Memory B cell (primary cell): Measurements from ENCODE around the gene ARL16.
"Not testable (repeated sequence)": the region's sequence is repeated elsewhere in the genome, so short reads cannot be mapped to it uniquely, and the experiment has no call there.

Experiments used
- ATAC-seq: fragments of 150-1000 bp; cut with Tn5 transposase; 2 replicates; pipeline ENCODE4 v1.10.0; 2021; ENCODE audit warnings: low read depth, mild to moderate bottlenecking, moderate library complexity
- DNase-seq, 2 donors: peaks; one replicate each; pipeline ENCODE4 v3.0.0; 2022; ENCODE audit warnings: low spot score in 2 of 2
- H3K27ac Mint-ChIP-seq: one replicate; pipeline ENCODE4 v1.8.0; 2022; ENCODE audit warnings: mild to moderate bottlenecking, moderate library complexity, mixed read lengths
- H3K27me3 Mint-ChIP-seq: one replicate; pipeline ENCODE4 v1.8.0; 2022; ENCODE audit warnings: mixed read lengths
- H3K36me3 Mint-ChIP-seq: one replicate; pipeline ENCODE4 v1.8.0; 2022; ENCODE audit warnings: mild to moderate bottlenecking, mixed read lengths
- H3K4me1 Mint-ChIP-seq: one replicate; pipeline ENCODE4 v1.8.0; 2022; ENCODE audit warnings: mixed read lengths
- H3K4me3 Mint-ChIP-seq: one replicate; pipeline ENCODE4 v1.8.0; 2022; ENCODE audit warnings: mild to moderate bottlenecking, moderate library complexity, mixed read lengths
- H3K9me3 Mint-ChIP-seq: one replicate; pipeline ENCODE4 v1.8.0; 2022; ENCODE audit warnings: mixed read lengths

ARL16 gene

DNA sequence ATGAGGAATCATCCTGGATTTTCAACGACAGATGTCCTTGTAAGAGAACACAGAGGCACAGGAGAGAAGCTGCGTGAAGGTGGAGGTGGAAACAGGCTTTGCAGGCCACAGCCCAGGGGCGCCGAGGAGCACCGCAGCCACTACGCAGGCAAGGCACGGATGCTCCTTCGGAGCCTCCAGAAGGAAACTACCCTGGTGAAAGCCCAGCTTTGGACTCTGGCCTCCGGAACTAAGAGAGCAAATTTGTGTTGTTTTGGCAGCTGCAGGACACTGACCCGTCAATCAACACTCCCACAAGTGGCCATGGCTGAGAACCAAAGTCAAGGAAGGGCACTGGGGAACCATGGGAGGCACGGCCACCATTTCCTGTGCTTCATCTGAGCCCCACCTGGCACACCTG is 3.4 kb downstream of the ARL16 start:
- no peak overlapping the region for H3K4me3 Mint-ChIP-seq
- no peak overlapping the region for H3K27ac Mint-ChIP-seq
- H3K27me3 Mint-ChIP-seq: no peaks in the 10 kb centered on the region
- ATAC-seq (no peak), DNase-seq (no peak)
- no peaks in the 10 kb centered on the region for H3K36me3 Mint-ChIP-seq
- H3K9me3 Mint-ChIP-seq: no peaks in the 10 kb centered on the region
- peaks cover 16% of the 10 kb centered on the region for H3K4me1 Mint-ChIP-seq

- Mint-ChIP-seq H3K4me3 (no peak overlapping the region), H3K36me3 (peaks cover 7% of the 10 kb centered on the region), H3K4me1 (peaks cover 6% of the 10 kb centered on the region), H3K27me3 (no peaks in the 10 kb centered on the region), H3K27ac (no peak overlapping the region), H3K9me3 (no peaks in the 10 kb centered on the region)
- no peak for ATAC-seq
- no peak for DNase-seq
Measured at GRCh38 chr17:81676906-81677305, 6.7 kb downstream of the ARL16 start.

DNA sequence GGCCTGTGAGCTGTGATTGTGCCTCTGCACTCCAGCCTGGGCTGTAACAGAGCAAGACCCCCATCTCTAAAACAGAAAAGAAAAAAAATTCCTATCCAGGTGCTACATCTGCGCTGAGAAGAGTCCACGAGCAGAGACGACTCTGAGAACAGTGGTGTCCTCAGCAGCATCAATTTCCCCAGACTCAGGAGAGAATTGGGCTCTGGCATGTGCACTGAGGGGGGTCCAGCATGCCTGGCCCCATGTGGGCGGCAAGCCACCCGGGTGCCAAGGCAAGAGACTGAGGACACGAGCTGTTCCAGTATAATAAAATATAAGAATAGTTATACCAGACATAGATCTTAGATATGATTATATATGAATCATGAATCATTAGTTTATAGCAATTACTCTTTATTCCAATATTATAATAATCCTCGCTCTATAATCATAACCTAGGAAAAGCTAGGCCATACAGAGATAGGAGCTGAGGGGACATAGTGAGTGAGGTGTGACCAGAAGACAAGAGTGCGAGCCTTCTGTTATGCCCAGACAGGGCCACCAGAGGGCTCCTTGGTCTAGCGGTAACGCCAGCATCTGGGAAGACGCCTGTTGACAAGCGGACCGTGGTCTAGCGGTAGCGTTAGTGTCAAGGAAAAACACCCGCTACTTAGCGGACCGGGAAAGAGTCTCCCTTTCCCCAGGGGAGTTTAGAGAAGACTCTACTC is 7.9 kb downstream of the ARL16 start:
- ATAC-seq, H3K27ac Mint-ChIP-seq, H3K4me3 Mint-ChIP-seq, H3K36me3 Mint-ChIP-seq, H3K9me3 Mint-ChIP-seq, H3K4me1 Mint-ChIP-seq, H3K27me3 Mint-ChIP-seq: not testable (repeated sequence)
- peak; percentile 20 to 30 for DNase-seq

GRCh38 chr17:81673561-81674258 is 9.9 kb downstream of the ARL16 start:
- Mint-ChIP-seq H3K4me3 (no peak overlapping the region), H3K36me3 (peaks cover 14% of the 10 kb centered on the region), H3K27me3 (no peaks in the 10 kb centered on the region), H3K27ac (no peak overlapping the region), H3K9me3 (no peaks in the 10 kb centered on the region), H3K4me1 (peaks cover 6% of the 10 kb centered on the region)
- no peak for ATAC-seq
- DNase-seq: no peak

DNA sequence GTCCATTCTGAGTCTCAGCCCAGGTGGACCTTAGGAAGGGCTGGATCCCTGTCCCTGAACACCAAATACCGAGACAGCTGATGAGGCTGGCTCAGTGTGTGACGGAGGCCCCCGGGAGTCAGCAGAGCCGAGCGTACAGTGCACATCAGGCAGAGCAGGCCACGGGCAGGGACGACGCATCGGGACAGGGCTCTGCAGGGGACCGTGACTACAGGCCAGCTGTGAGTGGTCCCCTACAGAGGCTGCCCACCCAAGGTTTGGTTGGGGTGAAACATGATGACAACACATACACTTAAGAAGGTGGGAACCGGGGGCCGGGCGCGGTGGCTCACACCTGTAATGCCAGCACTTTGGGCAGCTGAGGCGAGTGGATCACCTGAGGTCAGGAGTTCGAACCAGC is 10.6 kb downstream of the ARL16 start:
- ATAC-seq (no peak), DNase-seq (no peak)
- H3K9me3 Mint-ChIP-seq: no peaks in the 10 kb centered on the region
- peaks cover 11% of the 10 kb centered on the region for H3K4me1 Mint-ChIP-seq
- H3K36me3 Mint-ChIP-seq: peaks cover 14% of the 10 kb centered on the region
- H3K27ac Mint-ChIP-seq: no peak overlapping the region
- H3K27me3 Mint-ChIP-seq: no peaks in the 10 kb centered on the region
- H3K4me3 Mint-ChIP-seq: no peak overlapping the region

DNA sequence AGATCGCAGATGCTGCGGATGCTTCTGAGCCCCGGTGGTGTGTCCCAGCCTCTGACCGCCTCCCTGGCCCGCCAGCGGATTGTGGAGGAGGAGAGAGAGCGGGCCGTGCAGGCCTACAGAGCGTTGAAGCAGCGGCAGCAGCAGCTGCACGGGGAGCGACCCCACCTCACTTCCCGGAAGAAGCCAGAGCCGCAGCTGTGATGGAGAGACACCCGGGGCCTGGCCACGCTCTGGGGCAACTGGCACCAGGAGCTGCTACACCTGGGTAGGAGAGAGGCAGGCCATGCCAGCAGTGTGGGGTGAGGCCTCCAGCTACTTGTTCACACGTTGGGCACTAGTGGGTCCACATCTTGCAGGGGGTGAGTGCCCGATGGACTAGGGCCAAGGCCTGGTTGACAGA is 11.1 kb downstream of the ARL16 start:
- DNase-seq: no peak
- H3K4me1 Mint-ChIP-seq: peaks cover 15% of the 10 kb centered on the region
- no peaks in the 10 kb centered on the region for H3K9me3 Mint-ChIP-seq
- H3K36me3 Mint-ChIP-seq: peaks cover 14% of the 10 kb centered on the region
- H3K4me3 Mint-ChIP-seq: no peak overlapping the region
- no peak overlapping the region for H3K27ac Mint-ChIP-seq
- H3K27me3 Mint-ChIP-seq: no peaks in the 10 kb centered on the region
- no peak for ATAC-seq

DNA sequence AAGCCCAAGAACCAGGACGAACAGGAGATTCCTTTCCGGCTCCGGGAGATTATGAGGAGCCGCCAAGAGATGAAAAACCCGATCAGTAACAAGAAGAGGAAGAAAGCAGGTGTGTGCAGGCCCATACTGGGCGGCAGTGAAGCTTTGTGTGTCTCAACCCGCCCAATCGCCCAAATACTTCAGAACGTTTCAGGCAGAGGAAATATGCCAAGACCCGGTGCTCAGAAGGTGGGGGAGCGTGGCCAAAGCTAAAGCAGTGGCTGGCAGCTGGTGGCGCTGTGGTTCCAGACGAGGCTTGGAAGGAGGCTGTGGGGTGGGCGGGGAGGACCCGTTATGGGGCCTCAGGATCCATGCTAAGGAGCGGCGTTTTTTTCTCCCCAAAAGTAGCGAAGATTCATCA is 15.8 kb downstream of the ARL16 start:
- Mint-ChIP-seq H3K27me3 (no peaks in the 10 kb centered on the region), H3K4me1 (peaks cover 17% of the 10 kb centered on the region), H3K36me3 (peaks cover 11% of the 10 kb centered on the region), H3K4me3 (peak overlapping the region; percentile 93), H3K9me3 (no peaks in the 10 kb centered on the region), H3K27ac (peak overlapping the region; percentile 73)
- ATAC-seq: no peak
- no peak for DNase-seq

- H3K27me3 Mint-ChIP-seq: no peaks in the 10 kb centered on the region
- DNase-seq (peak; percentile 82 to 84), ATAC-seq (peak; percentile 97)
- peaks cover 7% of the 10 kb centered on the region for H3K36me3 Mint-ChIP-seq
- H3K4me3 Mint-ChIP-seq: peak within 1 kb of the TSS; percentile 93
- H3K4me1 Mint-ChIP-seq: peaks cover 17% of the 10 kb centered on the region
- H3K27ac Mint-ChIP-seq: peak within 1 kb of the TSS; percentile 93
- H3K9me3 Mint-ChIP-seq: no peaks in the 10 kb centered on the region
Measured at GRCh38 chr17:81666342-81667191, 17.0 kb downstream of the ARL16 start, which contains the start of the genes CCDC137 and OXLD1. CCDC137 (plus strand) TSS chr17:81666737; CDS start chr17:81666767, 30 bp downstream. OXLD1 (minus strand) TSS chr17:81666605; CDS start chr17:81666577, 28 bp downstream.

DNA sequence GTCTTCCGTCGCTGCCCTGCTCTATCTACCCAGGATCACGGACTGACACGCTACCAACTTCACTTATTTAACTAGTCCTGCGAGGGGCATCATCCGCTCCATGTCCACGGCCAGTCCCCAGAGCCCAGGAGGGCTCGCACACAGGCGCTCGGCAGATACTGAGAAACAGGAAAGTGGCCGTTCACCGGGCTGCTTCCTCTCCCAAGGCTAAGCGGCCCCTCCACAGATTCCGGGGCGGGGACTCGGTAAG is 17.6 kb downstream of the ARL16 start:
- Mint-ChIP-seq H3K9me3 (no peaks in the 10 kb centered on the region), H3K27ac (peak overlapping the region; percentile 93), H3K4me1 (peaks cover 17% of the 10 kb centered on the region), H3K36me3 (peaks cover 5% of the 10 kb centered on the region), H3K4me3 (peak overlapping the region; percentile 93), H3K27me3 (no peaks in the 10 kb centered on the region)
- ATAC-seq (no peak), DNase-seq (peak in 1 of 2 donors; percentile 21)

DNA sequence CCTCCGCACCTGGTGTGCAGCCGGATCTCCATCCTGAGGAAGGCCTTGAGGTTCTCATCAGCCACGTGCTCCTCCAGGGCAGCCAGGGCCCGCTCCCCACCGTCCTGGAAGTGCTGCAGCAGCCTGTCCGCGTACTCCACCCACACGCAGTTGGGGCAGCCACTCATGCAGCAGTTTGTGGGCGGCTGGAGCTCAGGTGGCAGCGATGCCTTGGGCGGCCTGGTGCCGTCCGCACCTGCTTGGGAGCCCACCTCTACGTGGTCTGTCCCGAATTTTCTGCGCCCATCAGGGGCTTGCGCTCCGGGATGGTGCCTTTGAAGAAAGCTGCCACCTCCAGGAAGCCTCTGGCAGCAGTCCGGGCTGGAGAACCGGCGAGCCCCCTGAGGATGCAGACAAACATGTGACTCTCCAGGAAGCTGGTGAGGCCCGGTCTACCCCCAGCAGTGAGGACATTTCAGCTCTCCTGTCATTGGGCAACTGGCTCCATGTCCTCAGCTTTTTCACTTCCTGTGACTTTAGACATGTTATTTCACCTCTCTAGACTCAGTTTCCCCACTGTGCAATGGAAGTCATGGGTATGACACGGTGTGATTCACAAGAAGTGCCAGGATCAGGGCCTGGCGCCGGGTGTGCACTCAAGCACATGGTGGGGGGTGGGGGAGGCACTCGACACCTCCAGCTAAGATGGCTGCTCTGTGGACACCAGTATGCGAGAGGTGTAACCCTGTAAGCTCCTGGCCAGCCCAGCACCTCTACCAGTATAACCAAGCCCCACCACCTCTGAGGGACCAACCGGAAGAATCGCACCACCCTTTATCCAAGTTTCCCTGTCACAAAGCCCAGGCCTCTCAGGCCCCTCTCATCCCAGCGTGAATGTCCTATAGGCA is 18.1 kb downstream of the ARL16 start:
- ATAC-seq (peak; percentile 28), DNase-seq (no peak)
- Mint-ChIP-seq H3K27ac (peak overlapping the region; percentile 93), H3K4me3 (peak overlapping the region; percentile 93), H3K27me3 (no peaks in the 10 kb centered on the region), H3K4me1 (peaks cover 17% of the 10 kb centered on the region), H3K9me3 (no peaks in the 10 kb centered on the region), H3K36me3 (peaks cover 5% of the 10 kb centered on the region)

GRCh38 chr17:81664051-81664470 is 19.5 kb downstream of the ARL16 start:
- Mint-ChIP-seq H3K27me3 (no peaks in the 10 kb centered on the region), H3K36me3 (no peaks in the 10 kb centered on the region), H3K27ac (no peak overlapping the region), H3K4me3 (no peak overlapping the region), H3K9me3 (no peaks in the 10 kb centered on the region), H3K4me1 (peaks cover 17% of the 10 kb centered on the region)
- DNase-seq: no peak
- no peak for ATAC-seq

DNA sequence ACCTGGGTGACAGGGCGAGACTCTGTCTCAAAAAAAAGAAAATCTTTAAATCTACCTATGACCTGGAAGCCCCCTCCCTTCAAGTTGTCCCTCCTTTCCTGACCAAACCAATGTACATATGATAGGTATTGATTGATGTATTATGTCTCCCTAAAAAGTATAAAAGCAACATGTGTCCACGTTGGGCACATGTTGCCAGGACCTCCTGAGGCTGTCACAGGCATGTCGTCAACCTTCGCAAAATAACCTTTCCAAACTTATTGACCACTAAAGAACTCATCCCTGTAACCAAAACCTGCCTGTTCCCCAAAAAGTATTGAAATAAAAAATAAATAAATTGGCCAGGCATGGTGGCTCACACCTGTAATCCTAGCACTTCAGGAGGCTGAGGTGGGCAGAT is 21.6 kb downstream of the ARL16 start:
- Mint-ChIP-seq H3K4me1 (peaks cover 7% of the 10 kb centered on the region), H3K4me3 (no peak overlapping the region), H3K27me3 (no peaks in the 10 kb centered on the region), H3K36me3 (no peaks in the 10 kb centered on the region), H3K27ac (no peak overlapping the region), H3K9me3 (no peaks in the 10 kb centered on the region)
- DNase-seq (no peak), ATAC-seq (no peak)

DNA sequence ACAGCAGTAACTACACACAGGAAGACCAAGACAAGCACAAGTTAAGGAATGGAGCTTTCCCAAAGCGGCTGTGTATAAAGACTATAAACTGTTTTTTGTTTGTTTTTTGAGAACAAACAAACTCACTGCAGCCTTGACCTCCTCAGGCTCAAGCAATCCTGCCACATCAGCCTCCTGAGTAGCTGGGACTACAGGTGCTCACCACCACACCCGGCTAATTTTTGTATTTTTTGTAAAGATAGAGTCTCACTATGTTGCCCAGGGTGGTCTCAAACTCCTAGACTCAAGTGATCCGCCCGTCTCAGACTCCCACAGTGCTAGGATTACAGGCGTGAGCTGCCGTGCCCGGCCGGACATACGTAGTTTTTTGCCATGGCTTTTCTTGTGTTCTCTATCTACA is 23.2 kb downstream of the ARL16 start:
- DNase-seq: no peak
- Mint-ChIP-seq H3K27me3 (no peaks in the 10 kb centered on the region), H3K4me1 (no peaks in the 10 kb centered on the region), H3K27ac (no peak overlapping the region), H3K9me3 (no peaks in the 10 kb centered on the region), H3K36me3 (no peaks in the 10 kb centered on the region), H3K4me3 (no peak overlapping the region)
- ATAC-seq: no peak
